ENCODE data around the gene NT5M.
"Not testable (repeated sequence)": the region's sequence is repeated elsewhere in the genome, so short reads cannot be mapped to it uniquely, and the experiment has no call there.

NT5M gene

GRCh38 chr17:17381446-17382064 is 78.4 kb downstream of the NT5M start:
- no peak overlapping the region for H3K27ac ChIP-seq (ENCODE audit: low read depth, low read length)
- H3K9me3 ChIP-seq (ENCODE audit: insufficient read depth, low read depth, low read length): no peaks in the 10 kb centered on the region
- WGBS: 82% methylated on average over 6 of the region's 6 CpGs
- H3K4me1 ChIP-seq (ENCODE audit: insufficient read depth, low read length): 0 out of 2 replicates have a peak, but pooled peaks cover 2% of the 10 kb centered on the region
- H3K36me3 ChIP-seq (ENCODE audit: insufficient read depth, low read length): no peaks in the 10 kb centered on the region
- H3K27me3 ChIP-seq (ENCODE audit: insufficient read depth, low read length): no peaks in the 10 kb centered on the region
- H3K4me3 ChIP-seq (ENCODE audit: low read length): no peak overlapping the region
- H3K9ac ChIP-seq (ENCODE audit: low read depth, low read length): no peak overlapping the region

GRCh38 chr17:17382065-17382459 is 78.9 kb downstream of the NT5M start:
- H3K9me3 ChIP-seq (ENCODE audit: insufficient read depth, low read depth, low read length): no peaks in the 10 kb centered on the region
- WGBS: 86% methylated on average over 3 of the region's 3 CpGs
- H3K4me3 ChIP-seq (ENCODE audit: low read length): no peak overlapping the region

GRCh38 chr17:17382971-17383370 is 79.8 kb downstream of the NT5M start:
- no peaks in the 10 kb centered on the region for H3K27me3 ChIP-seq (ENCODE audit: insufficient read depth, low read length)
- no peaks in the 10 kb centered on the region for H3K36me3 ChIP-seq (ENCODE audit: insufficient read depth, low read length)
- no peak overlapping the region for H3K27ac ChIP-seq (ENCODE audit: low read depth, low read length)
- H3K4me1 ChIP-seq (ENCODE audit: insufficient read depth, low read length): 0 out of 2 replicates have a peak, but pooled peaks cover 2% of the 10 kb centered on the region
- no peak overlapping the region for H3K4me3 ChIP-seq (ENCODE audit: low read length)
- 91% methylated on average over 6 of the region's 6 CpGs for WGBS
- no peak overlapping the region for H3K9ac ChIP-seq (ENCODE audit: low read depth, low read length)
- H3K9me3 ChIP-seq (ENCODE audit: insufficient read depth, low read depth, low read length): no peaks in the 10 kb centered on the region

More at GRCh38 chr17:17382065-17382459, 78.9 kb downstream of the NT5M start:
- no peaks in the 10 kb centered on the region for H3K27me3 ChIP-seq (ENCODE audit: insufficient read depth, low read length)
- no peaks in the 10 kb centered on the region for H3K36me3 ChIP-seq (ENCODE audit: insufficient read depth, low read length)
- H3K27ac ChIP-seq (ENCODE audit: low read depth, low read length): no peak overlapping the region
- 0 out of 2 replicates have a peak, but pooled peaks cover 2% of the 10 kb centered on the region for H3K4me1 ChIP-seq (ENCODE audit: insufficient read depth, low read length)
- no peak overlapping the region for H3K9ac ChIP-seq (ENCODE audit: low read depth, low read length)

GRCh38 chr17:17383431-17384290 is 80.5 kb downstream of the NT5M start:
- not testable (repeated sequence) for H3K27me3 ChIP-seq (ENCODE audit: insufficient read depth, low read length); H3K9me3 ChIP-seq (ENCODE audit: insufficient read depth, low read depth, low read length); H3K4me1 ChIP-seq (ENCODE audit: insufficient read depth, low read length); H3K9ac ChIP-seq (ENCODE audit: low read depth, low read length); H3K36me3 ChIP-seq (ENCODE audit: insufficient read depth, low read length); H3K4me3 ChIP-seq (ENCODE audit: low read length); H3K27ac ChIP-seq (ENCODE audit: low read depth, low read length)
- 96% methylated on average over 61 of the region's 61 CpGs for WGBS

- H3K36me3 ChIP-seq (ENCODE audit: insufficient read depth, low read length): no peaks in the 10 kb centered on the region
- H3K9me3 ChIP-seq (ENCODE audit: insufficient read depth, low read depth, low read length): no peaks in the 10 kb centered on the region
- H3K4me3 ChIP-seq (ENCODE audit: low read length): no peak overlapping the region
- no peaks in the 10 kb centered on the region for H3K27me3 ChIP-seq (ENCODE audit: insufficient read depth, low read length)
- 90% methylated on average over 6 of the region's 6 CpGs for WGBS
- no peak overlapping the region for H3K27ac ChIP-seq (ENCODE audit: low read depth, low read length)
- H3K4me1 ChIP-seq (ENCODE audit: insufficient read depth, low read length): 0 out of 2 replicates have a peak, but pooled peaks cover 2% of the 10 kb centered on the region
- H3K9ac ChIP-seq (ENCODE audit: low read depth, low read length): no peak overlapping the region
Observed at GRCh38 chr17:17384291-17384615, 81.1 kb downstream of the NT5M start.

GRCh38 chr17:17384961-17385360 is 81.8 kb downstream of the NT5M start:
- WGBS: 94% methylated on average over 8 of the region's 8 CpGs
- H3K36me3 ChIP-seq (ENCODE audit: insufficient read depth, low read length): no peaks in the 10 kb centered on the region
- H3K27me3 ChIP-seq (ENCODE audit: insufficient read depth, low read length): no peaks in the 10 kb centered on the region
- H3K9ac ChIP-seq (ENCODE audit: low read depth, low read length): no peak overlapping the region
- no peak overlapping the region for H3K27ac ChIP-seq (ENCODE audit: low read depth, low read length)
- no peak overlapping the region for H3K4me3 ChIP-seq (ENCODE audit: low read length)
- no peaks in the 10 kb centered on the region for H3K9me3 ChIP-seq (ENCODE audit: insufficient read depth, low read depth, low read length)
- 0 out of 2 replicates have a peak, but pooled peaks cover 2% of the 10 kb centered on the region for H3K4me1 ChIP-seq (ENCODE audit: insufficient read depth, low read length)

GRCh38 chr17:17385491-17385890 is 82.3 kb downstream of the NT5M start:
- no peak overlapping the region for H3K4me3 ChIP-seq (ENCODE audit: low read length)
- no peaks in the 10 kb centered on the region for H3K9me3 ChIP-seq (ENCODE audit: insufficient read depth, low read depth, low read length)
- 0 out of 2 replicates have a peak, but pooled peaks cover 2% of the 10 kb centered on the region for H3K4me1 ChIP-seq (ENCODE audit: insufficient read depth, low read length)
- H3K27me3 ChIP-seq (ENCODE audit: insufficient read depth, low read length): no peaks in the 10 kb centered on the region
- no peaks in the 10 kb centered on the region for H3K36me3 ChIP-seq (ENCODE audit: insufficient read depth, low read length)
- H3K9ac ChIP-seq (ENCODE audit: low read depth, low read length): no peak overlapping the region
- H3K27ac ChIP-seq (ENCODE audit: low read depth, low read length): no peak overlapping the region
- WGBS: 93% methylated on average over 11 of the region's 11 CpGs

GRCh38 chr17:17386094-17386800 is 83.1 kb downstream of the NT5M start:
- Histone ChIP-seq H3K4me3 (ENCODE audit: low read length) (no peak overlapping the region), H3K27me3 (ENCODE audit: insufficient read depth, low read length) (no peaks in the 10 kb centered on the region), H3K9me3 (ENCODE audit: insufficient read depth, low read depth, low read length) (no peaks in the 10 kb centered on the region), H3K9ac (ENCODE audit: low read depth, low read length) (no peak overlapping the region), H3K36me3 (ENCODE audit: insufficient read depth, low read length) (no peaks in the 10 kb centered on the region), H3K4me1 (ENCODE audit: insufficient read depth, low read length) (0 out of 2 replicates have a peak, but pooled peaks cover 2% of the 10 kb centered on the region), H3K27ac (ENCODE audit: low read depth, low read length) (no peak overlapping the region)
- 89% methylated on average over 15 of the region's 15 CpGs for WGBS

GRCh38 chr17:17387017-17387497 is 83.9 kb downstream of the NT5M start:
- H3K4me1 ChIP-seq (ENCODE audit: insufficient read depth, low read length): no peaks in the 10 kb centered on the region
- H3K4me3 ChIP-seq (ENCODE audit: low read length): no peak overlapping the region
- H3K9ac ChIP-seq (ENCODE audit: low read depth, low read length): no peak overlapping the region
- H3K36me3 ChIP-seq (ENCODE audit: insufficient read depth, low read length): no peaks in the 10 kb centered on the region
- H3K27me3 ChIP-seq (ENCODE audit: insufficient read depth, low read length): no peaks in the 10 kb centered on the region
- no peak overlapping the region for H3K27ac ChIP-seq (ENCODE audit: low read depth, low read length)
- H3K9me3 ChIP-seq (ENCODE audit: insufficient read depth, low read depth, low read length): no peaks in the 10 kb centered on the region
- 94% methylated on average over 7 of the region's 7 CpGs for WGBS

- H3K9me3 ChIP-seq (ENCODE audit: insufficient read depth, low read depth, low read length): no peaks in the 10 kb centered on the region
- H3K4me1 ChIP-seq (ENCODE audit: insufficient read depth, low read length): no peaks in the 10 kb centered on the region
- 76% methylated on average over 15 of the region's 15 CpGs for WGBS
- H3K9ac ChIP-seq (ENCODE audit: low read depth, low read length): no peak overlapping the region
- H3K4me3 ChIP-seq (ENCODE audit: low read length): no peak overlapping the region
- no peaks in the 10 kb centered on the region for H3K36me3 ChIP-seq (ENCODE audit: insufficient read depth, low read length)
- H3K27me3 ChIP-seq (ENCODE audit: insufficient read depth, low read length): no peaks in the 10 kb centered on the region
- no peak overlapping the region for H3K27ac ChIP-seq (ENCODE audit: low read depth, low read length)
Observed at GRCh38 chr17:17387498-17388362, 84.6 kb downstream of the NT5M start.
